HepG2 (cell line): Measurements from ENCODE around the gene UBAP1L. TPM values are rescaled to one million over a fixed set of nuclear protein-coding genes. Genes with fewer than 3 reads are reported as not detected.
A peak's percentile ranks its signal among the peaks of the same experiment; 100 is the strongest.

ENCODE experiments used
- BHLHE40 ChIP-seq: IDR thresholded peaks from 2 replicates; pipeline ENCODE4 v1.6.1; 2011; ENCODE audit warnings: low read length, improper control_type of control experiment
- CHD2 ChIP-seq: IDR thresholded peaks from 2 replicates; pipeline ENCODE4 v1.6.1; 2011; ENCODE audit warnings: low read depth, low read length, improper control_type of control experiment
- GABPB1 ChIP-seq: IDR thresholded peaks from 2 replicates; pipeline ENCODE4 v1.6.1; 2016; ENCODE audit warnings: mild to moderate bottlenecking, missing genetic modification reagents, moderate library complexity, missing compliant biosample characterization
- HIC2 ChIP-seq: sonication (generic); formaldehyde crosslinking; IDR thresholded peaks from 2 replicates; pipeline ENCODE4 v1.9.0; 2022; ENCODE audit warnings: low read depth, missing genetic modification reagents
- KDM1A ChIP-seq: IDR thresholded peaks from 2 replicates; pipeline ENCODE4 v1.6.1; 2016; ENCODE audit warnings: missing compliant biosample characterization
- NR2F6 ChIP-seq, 2 experiments: IDR thresholded peaks; 2 replicates each; pipeline ENCODE4 v1.6.1; 2016; ENCODE audit warnings: antibody characterized with exemption in 1 of 2, mild to moderate bottlenecking in 1 of 2
- PHF20 ChIP-seq: sonication (generic); formaldehyde crosslinking; IDR thresholded peaks from 2 replicates; pipeline ENCODE4 v1.5.0; 2020; ENCODE audit warnings: mild to moderate bottlenecking, missing genetic modification reagents
- TEAD3 ChIP-seq: optimal IDR thresholded peaks from 2 replicates; pipeline ENCODE3; 2016; ENCODE audit warnings: borderline replicate concordance
- TIGD3 ChIP-seq: sonication (generic); formaldehyde crosslinking; IDR thresholded peaks from 2 replicates; pipeline ENCODE4 v1.5.1; 2020; ENCODE audit warnings: mild to moderate bottlenecking, missing genetic modification reagents, borderline replicate concordance
- TMF1 ChIP-seq: sonication (generic); formaldehyde crosslinking; IDR thresholded peaks from 2 replicates; pipeline ENCODE4 v1.8.1; 2022; ENCODE audit warnings: low read depth, missing genetic modification reagents
- ZNF282 ChIP-seq: fragments of 450-650 bp; IDR thresholded peaks from 2 replicates; pipeline ENCODE4 v1.6.1; 2018; ENCODE audit not compliant: partially characterized antibody
- ZNF543 ChIP-seq: sonication (generic); formaldehyde crosslinking; IDR thresholded peaks from 2 replicates; pipeline ENCODE4 v1.4.0; 2020; ENCODE audit warnings: mild to moderate bottlenecking, missing genetic modification reagents
- ZNF558 ChIP-seq: sonication (generic); formaldehyde crosslinking; IDR thresholded peaks from 2 replicates; pipeline ENCODE4 v1.9.0; 2022; ENCODE audit warnings: mild to moderate bottlenecking, missing genetic modification reagents, borderline replicate concordance
- ZNF616 ChIP-seq: sonication (generic); formaldehyde crosslinking; IDR thresholded peaks from 2 replicates; pipeline ENCODE4 v1.5.0; 2020; ENCODE audit warnings: low read depth, mild to moderate bottlenecking, missing genetic modification reagents
- ZNF619 ChIP-seq: sonication (generic); formaldehyde crosslinking; IDR thresholded peaks from 2 replicates; pipeline ENCODE4 v1.4.0; 2020; ENCODE audit warnings: mild to moderate bottlenecking, missing genetic modification reagents
- ZNF770 ChIP-seq: sonication (generic); formaldehyde crosslinking; IDR thresholded peaks from 2 replicates; pipeline ENCODE4 v1.5.0; 2020; ENCODE audit warnings: mild to moderate bottlenecking, missing genetic modification reagents
- polyA plus RNA-seq, 8 experiments: library from polyadenylated mRNA; depleted of rRNA in 3 of 8; stranded (reverse) in 7 of 8; unstranded in 1 of 8; fragments of >200 nt; fragmentation: Illumina TruSeq in 4 of 8; extraction: Trizol in 4 of 8; gene quantifications; 2 replicates each; pipeline versions ENCODE4 v1.2.1 to v1.2.3, GENCODE V29; 2011 to 2016; ENCODE audit warnings: low read depth in 4 of 8, missing spikeins in 1 of 8, mixed read lengths in 1 of 8; ENCODE audit not compliant: insufficient read depth in 1 of 8
- total RNA-seq, 5 experiments: library from RNA; depleted of rRNA; stranded (reverse); fragments of >200 nt; fragmentation: Illumina TruSeq; extraction: Trizol; gene quantifications; 2 replicates each; pipeline ENCODE4 v1.2.3, GENCODE V29; 2016; ENCODE audit warnings: low read depth in 1 of 5

The UBAP1L gene
- total and polyA plus RNA-seq, 2 of the 13 experiments (the other 11 are each of a cell fraction or from before 2014, with no cell fraction given) = 0.86 to 1.4 TPM

- TF ChIP-seq ZNF282 (no peak), ZNF616 (CRISPR knock-in tag) (no peak), ZNF619 (CRISPR knock-in tag) (no peak), TMF1 (CRISPR knock-in tag) (no peak), ZNF558 (CRISPR knock-in tag) (no peak), NR2F6 (IDR thresholded peaks at IDR 0.05) (peak; percentile 82), NR2F6 (CRISPR knock-in tag; IDR thresholded peaks at IDR 0.05) (peak; percentile 94), HIC2 (peak; percentile 88), PHF20 (CRISPR knock-in tag) (no peak), TIGD3 (CRISPR knock-in tag) (no peak), TEAD3 (peak; percentile 96), ZNF770 (CRISPR knock-in tag) (0 out of 2 replicates have a peak, but pooled peaks have one; percentile 20), GABPB1 (CRISPR knock-in tag) (peak; percentile 45), BHLHE40 (peak; percentile 47; the same call in 1 of the 2 replicates), KDM1A (CRISPR knock-in tag) (peak; percentile 87), CHD2 (no peak), ZNF543 (CRISPR knock-in tag) (no peak)
Measured at GRCh38 chr15:65056868-65057548, 58.0 kb downstream of the UBAP1L start (continued).
